Neutrophil (primary cell): Measurements from ENCODE around the gene F8A1.
A peak's percentile ranks its signal among the peaks of the same experiment; 100 is the strongest.
"Not testable (repeated sequence)": the region's sequence is repeated elsewhere in the genome, so short reads cannot be mapped to it uniquely, and the experiment has no call there.

Experiments used
- H3K27ac ChIP-seq: fragments of 200-600 bp; sonication (generic); 2 replicates; pipeline ENCODE4 v1.5.1; 2016; ENCODE audit warnings: mild to moderate bottlenecking, moderate library complexity
- H3K27me3 ChIP-seq: fragments of 200-600 bp; sonication (generic); 2 replicates; pipeline ENCODE4 v1.6.0; 2016; ENCODE audit warnings: mild to moderate bottlenecking
- H3K36me3 ChIP-seq: fragments of 200-600 bp; sonication (generic); 2 replicates; pipeline ENCODE4 v1.5.1; 2017
- H3K4me1 ChIP-seq, 2 experiments: fragments of 200-600 bp in 1 of 2; sonication (generic) in 1 of 2; 1 replicate in 1 of 2; 2 replicates in 1 of 2; pipeline versions ENCODE4 v1.5.1 to v1.6.1; 2013 to 2016; ENCODE audit warnings: low read depth in 1 of 2, low read length in 1 of 2, mild to moderate bottlenecking in 1 of 2, moderate library complexity in 1 of 2; ENCODE audit not compliant: control insufficient read depth in 1 of 2, insufficient read depth in 1 of 2
- H3K4me3 ChIP-seq, 2 experiments: fragments of 200-600 bp in 1 of 2; sonication (generic) in 1 of 2; 1 replicate in 1 of 2; 2 replicates in 1 of 2; pipeline ENCODE4 v1.5.1; 2013 to 2016; ENCODE audit warnings: low read depth in 1 of 2, low read length in 1 of 2, mild to moderate bottlenecking in 1 of 2, moderate library complexity in 1 of 2
- H3K9me3 ChIP-seq: fragments of 200-600 bp; sonication (generic); 2 replicates; pipeline ENCODE4 v1.5.1; 2016
- TF ChIP-seq, protein P1 (sequence below): fragments of 200-600 bp; sonication (generic); IDR thresholded peaks from 2 replicates; pipeline ENCODE4 v1.5.1; 2016; ENCODE audit warnings: antibody characterized with exemption

Gene F8A1

DNA sequence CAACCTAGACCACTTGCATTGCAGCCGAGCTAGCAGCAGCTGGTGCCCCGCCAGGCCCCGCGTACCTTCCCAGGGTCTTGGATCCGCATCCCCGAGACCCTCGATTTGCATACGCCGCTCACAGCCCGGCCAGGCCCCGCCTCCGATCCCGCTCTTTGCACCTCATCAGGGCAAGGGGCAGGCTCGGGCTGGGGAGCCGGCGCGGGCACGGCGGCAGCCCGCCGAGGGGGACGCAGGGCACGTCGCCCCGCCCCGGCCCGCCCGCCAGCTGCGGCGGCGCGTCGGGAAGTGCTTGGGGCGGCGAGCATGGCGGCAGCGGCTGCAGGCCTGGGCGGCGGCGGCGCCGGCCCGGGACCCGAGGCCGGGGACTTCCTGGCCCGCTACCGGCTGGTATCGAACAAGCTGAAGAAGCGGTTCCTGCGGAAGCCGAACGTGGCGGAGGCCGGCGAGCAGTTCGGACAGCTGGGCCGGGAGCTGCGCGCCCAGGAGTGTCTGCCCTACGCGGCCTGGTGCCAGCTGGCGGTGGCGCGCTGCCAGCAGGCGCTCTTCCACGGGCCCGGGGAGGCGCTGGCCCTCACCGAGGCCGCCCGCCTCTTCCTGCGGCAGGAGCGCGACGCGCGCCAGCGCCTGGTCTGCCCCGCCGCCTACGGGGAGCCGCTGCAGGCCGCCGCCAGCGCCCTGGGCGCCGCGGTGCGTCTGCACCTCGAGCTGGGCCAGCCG is at the start of gene F8A1:
Gene F8A1, plus strand, starts transcription at position 287 of the 720 bp plus-strand sequence. Its CDS starts 20 bp downstream, at position 307.
- Histone ChIP-seq H3K4me3 (peak within 1 kb of the TSS in 1 of 2 experiments; percentile 29), H3K27ac (peak within 1 kb of the TSS; percentile 50)
- not testable (repeated sequence) for H3K36me3 ChIP-seq, H3K9me3 ChIP-seq, H3K27me3 ChIP-seq, H3K4me1 ChIP-seq

DNA sequence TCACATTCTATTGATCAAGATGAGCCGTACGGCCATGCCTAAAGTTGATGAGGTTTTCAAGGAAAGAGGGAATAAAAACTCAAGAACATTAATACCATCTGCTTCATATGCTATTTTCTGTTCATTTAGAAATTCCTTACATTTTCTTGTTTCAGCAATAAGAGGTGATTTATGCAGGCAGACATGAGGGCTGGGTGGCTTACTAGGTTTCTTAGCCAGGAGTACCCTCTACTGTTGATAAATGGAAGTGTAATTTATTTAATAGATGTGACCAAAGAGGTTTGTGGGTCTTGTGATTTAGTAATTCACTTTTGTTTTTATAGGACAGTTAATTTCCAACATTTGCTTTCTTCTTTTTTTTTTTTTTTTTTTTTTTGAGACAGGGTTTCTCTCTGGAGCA is 45.3 kb upstream of the F8A1 start:
- no peak overlapping the region for H3K27ac ChIP-seq
- H3K9me3 ChIP-seq: no peaks in the 10 kb centered on the region
- H3K4me1 ChIP-seq: no peaks in the 10 kb centered on the region
- TF ChIP-seq, protein P1, sequence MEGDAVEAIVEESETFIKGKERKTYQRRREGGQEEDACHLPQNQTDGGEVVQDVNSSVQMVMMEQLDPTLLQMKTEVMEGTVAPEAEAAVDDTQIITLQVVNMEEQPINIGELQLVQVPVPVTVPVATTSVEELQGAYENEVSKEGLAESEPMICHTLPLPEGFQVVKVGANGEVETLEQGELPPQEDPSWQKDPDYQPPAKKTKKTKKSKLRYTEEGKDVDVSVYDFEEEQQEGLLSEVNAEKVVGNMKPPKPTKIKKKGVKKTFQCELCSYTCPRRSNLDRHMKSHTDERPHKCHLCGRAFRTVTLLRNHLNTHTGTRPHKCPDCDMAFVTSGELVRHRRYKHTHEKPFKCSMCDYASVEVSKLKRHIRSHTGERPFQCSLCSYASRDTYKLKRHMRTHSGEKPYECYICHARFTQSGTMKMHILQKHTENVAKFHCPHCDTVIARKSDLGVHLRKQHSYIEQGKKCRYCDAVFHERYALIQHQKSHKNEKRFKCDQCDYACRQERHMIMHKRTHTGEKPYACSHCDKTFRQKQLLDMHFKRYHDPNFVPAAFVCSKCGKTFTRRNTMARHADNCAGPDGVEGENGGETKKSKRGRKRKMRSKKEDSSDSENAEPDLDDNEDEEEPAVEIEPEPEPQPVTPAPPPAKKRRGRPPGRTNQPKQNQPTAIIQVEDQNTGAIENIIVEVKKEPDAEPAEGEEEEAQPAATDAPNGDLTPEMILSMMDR: peak; percentile 26
- H3K4me3 ChIP-seq: no peak overlapping the region
- no peaks in the 10 kb centered on the region for H3K36me3 ChIP-seq
- H3K27me3 ChIP-seq: no peaks in the 10 kb centered on the region

DNA sequence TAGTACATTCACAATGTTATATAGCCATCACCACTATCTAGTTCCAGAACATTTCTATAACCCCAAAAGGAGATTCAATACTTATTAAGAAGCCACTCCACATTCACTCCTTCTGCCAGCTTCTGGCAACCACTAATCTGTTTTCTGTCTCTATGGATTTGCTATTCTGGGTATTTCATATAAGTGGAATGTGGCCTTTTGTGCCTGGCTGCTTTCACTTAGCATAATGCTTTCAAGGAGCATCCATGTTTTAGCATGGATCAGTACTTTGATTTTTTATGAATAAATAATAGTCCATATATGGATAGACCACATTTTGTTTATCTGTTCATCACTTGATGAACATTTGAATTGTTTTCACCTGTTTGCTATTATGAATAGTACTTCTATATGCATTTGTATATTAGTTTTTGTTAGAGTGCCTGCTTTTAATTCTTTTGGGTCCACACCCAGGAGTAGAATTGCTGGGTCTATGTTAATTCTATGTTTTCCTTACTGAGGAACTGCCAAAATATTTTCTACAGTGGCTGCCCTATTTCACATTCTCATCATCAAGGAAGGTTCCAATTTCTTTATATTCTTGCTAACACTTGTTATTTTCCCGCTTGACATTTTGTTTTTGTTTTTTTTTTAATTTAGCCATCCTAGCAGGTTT is 35.1 kb upstream of the F8A1 start:
- Histone ChIP-seq H3K4me3 (no peak overlapping the region), H3K27ac (no peak overlapping the region), H3K4me1 (no peaks in the 10 kb centered on the region), H3K9me3 (no peaks in the 10 kb centered on the region), H3K36me3 (no peaks in the 10 kb centered on the region), H3K27me3 (no peaks in the 10 kb centered on the region)
- TF ChIP-seq, protein P1: no peak

DNA sequence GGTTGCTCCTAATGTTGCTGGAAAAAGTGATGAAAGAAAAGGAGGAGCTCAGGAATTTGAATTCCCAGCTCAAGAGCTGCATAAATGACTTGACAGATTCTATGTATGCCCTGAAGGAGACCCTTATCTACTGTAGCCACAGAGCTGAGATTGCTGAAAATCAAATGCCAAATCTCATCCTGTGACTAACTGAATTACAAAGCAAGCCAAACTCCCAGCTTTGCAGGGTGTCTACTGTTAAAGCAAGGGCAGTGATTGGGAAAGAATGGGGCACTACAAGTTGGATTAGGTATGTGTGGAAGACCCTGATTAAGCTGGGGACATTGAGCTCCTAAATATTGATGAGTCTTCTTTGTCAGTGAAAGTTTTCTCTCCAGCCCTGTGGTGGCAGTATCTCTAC is 30.9 kb upstream of the F8A1 start:
- Histone ChIP-seq H3K27me3 (no peaks in the 10 kb centered on the region), H3K4me3 (no peak overlapping the region), H3K9me3 (no peaks in the 10 kb centered on the region), H3K36me3 (no peaks in the 10 kb centered on the region), H3K27ac (no peak overlapping the region), H3K4me1 (no peaks in the 10 kb centered on the region)
- TF ChIP-seq, protein P1: no peak

DNA sequence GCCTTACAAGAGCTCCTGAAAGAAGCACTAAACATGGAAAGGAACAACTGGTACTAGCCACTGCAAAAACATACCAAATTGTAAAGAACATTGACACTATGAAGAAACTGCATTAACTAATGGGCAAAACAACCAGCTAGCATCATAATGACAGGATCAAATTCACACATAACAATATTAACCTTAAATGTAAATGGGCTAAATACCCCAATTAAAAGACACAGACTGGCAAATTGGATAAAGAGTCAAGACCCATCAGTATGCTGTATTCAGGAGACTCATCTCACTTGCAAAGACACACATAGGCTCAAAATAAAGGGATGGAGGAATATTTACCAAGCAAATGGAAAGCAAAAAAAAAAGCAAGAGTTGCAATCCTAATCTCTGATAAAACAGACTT is 17.6 kb upstream of the F8A1 start:
- not testable (repeated sequence) for H3K36me3 ChIP-seq, H3K4me3 ChIP-seq, H3K27ac ChIP-seq, H3K27me3 ChIP-seq, H3K4me1 ChIP-seq, H3K9me3 ChIP-seq

DNA sequence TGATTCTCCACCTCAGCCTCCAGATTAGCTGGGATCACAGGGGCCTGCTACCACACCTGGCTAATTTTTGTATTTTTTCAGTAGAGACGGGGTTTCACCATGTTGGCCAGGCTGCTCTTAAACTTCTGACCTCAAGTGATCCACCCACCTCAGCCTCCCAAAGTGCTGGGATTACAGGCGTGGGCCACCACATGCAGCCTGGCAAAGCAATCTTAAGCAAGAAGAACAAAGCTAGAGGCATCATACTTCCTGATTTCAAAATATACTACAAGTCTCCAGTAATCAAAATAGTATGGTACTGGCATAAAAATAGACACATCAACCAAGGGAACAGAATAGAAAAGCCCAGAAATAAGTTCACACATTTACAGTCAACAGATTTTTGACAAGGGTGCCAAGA is 12.8 kb upstream of the F8A1 start:
- Histone ChIP-seq H3K36me3 (no peaks in the 10 kb centered on the region), H3K27ac (no peak overlapping the region), H3K27me3 (no peaks in the 10 kb centered on the region), H3K9me3 (no peaks in the 10 kb centered on the region), H3K4me3 (no peak overlapping the region), H3K4me1 (no peaks in the 10 kb centered on the region)
- TF ChIP-seq, protein P1: no peak

DNA sequence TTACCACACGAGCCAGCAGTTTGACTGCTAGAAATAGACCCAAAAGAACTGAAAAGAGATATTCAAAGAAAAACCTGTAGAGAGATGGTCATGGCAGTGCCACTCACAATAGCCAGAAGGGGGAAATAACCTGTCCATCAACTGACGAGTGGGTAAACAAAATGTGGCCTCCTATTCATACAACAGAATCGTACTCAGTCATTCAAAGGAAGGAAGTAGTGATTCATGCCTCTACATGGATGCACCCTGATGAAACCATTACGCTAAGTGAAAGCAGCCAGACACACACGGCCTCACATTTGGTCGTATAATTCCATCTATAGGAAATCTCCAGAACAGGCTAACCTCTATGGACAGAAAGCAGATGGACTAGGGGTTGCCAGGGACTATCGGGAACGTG is 2.1 kb upstream of the F8A1 start:
- not testable (repeated sequence) for H3K27ac ChIP-seq, H3K27me3 ChIP-seq, H3K4me1 ChIP-seq, H3K9me3 ChIP-seq, H3K36me3 ChIP-seq, H3K4me3 ChIP-seq

DNA sequence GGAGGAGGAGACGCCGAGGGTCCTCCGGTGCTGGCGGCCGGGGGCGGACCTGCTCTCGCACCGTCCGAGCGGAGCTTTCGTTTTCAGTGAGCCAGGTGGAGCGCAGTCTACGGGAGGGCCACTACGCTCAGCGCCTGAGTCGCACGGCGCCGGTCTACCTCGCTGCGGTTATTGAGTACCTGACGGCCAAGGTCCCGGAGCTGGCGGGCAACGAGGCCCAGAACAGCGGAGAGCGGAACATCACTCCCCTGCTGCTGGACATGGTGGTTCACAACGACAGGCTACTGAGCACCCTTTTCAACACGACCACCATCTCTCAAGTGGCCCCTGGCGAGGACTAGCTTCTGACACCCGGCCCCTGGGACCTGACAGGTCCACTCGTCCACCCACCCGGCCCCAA is 1.1 kb upstream of the F8A1 start:
- H3K27ac ChIP-seq, H3K27me3 ChIP-seq: not testable (repeated sequence)

DNA sequence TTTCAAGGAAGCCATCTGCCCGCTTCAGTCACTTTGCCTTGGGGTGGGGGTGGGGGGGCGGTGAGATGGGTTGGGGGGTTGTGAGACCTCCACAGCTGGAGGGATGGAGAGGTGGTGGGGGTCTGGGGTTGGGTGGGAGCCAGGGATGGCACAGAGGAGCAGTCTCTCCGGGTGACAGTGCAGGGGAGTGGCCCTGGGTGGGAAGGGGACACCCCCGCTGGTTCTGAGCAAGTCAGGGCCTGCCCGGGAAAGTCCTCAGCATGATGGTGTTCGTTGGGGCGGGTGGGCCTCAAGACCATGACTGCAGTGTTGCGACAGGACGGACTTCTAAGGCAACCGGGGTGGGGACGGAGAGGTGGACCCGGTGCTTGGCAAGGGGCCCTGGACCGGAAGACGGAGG is 606 bp upstream of the F8A1 start:
- not testable (repeated sequence) for H3K36me3 ChIP-seq, H3K4me1 ChIP-seq, H3K27me3 ChIP-seq, H3K9me3 ChIP-seq, H3K4me3 ChIP-seq
- H3K27ac ChIP-seq: peak overlapping the region; percentile 50

More for the DNA sequence above, 1.1 kb upstream of the F8A1 start:
- not testable (repeated sequence) for H3K4me1 ChIP-seq, H3K36me3 ChIP-seq, H3K9me3 ChIP-seq, H3K4me3 ChIP-seq

DNA sequence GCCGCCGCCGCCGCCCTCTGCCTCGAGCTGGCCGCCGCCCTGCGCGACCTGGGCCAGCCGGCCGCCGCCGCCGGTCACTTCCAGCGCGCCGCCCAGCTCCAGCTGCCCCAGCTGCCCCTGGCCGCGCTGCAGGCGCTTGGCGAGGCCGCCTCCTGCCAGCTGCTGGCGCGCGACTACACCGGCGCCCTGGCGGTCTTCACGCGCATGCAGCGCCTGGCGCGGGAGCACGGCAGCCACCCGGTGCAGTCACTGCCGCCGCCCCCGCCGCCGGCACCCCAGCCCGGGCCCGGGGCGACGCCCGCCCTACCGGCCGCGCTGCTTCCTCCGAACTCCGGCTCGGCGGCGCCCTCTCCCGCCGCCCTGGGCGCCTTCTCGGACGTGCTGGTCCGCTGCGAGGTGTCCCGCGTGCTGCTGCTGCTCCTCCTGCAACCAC is 650 bp downstream of the F8A1 start:
- not testable (repeated sequence) for H3K36me3 ChIP-seq, H3K4me3 ChIP-seq, H3K27me3 ChIP-seq, H3K4me1 ChIP-seq, H3K27ac ChIP-seq, H3K9me3 ChIP-seq
